Activated CD4-positive, alpha-beta T cell treated with anti-CD3 and anti-CD28 coated beads, Interleukin-2, amount 50 U/mL, for 24 hours (primary cell): ENCODE results near the gene TRIP11.

Experiments
- DNase-seq, 2 donors: peaks; one replicate each; pipeline ENCODE4 v3.0.0-alpha.2; 2020; ENCODE audit warnings: low read depth in 1 of 2, low spot score in 1 of 2

TRIP11 gene

GRCh38 chr14:91957876-91958313 lies 82.0 kb downstream of the TRIP11 start:
- DNase-seq: no peak

GRCh38 chr14:91956616-91957015 lies 83.2 kb downstream of the TRIP11 start:
- DNase-seq: no peak

- DNase-seq: no peak
Observed at GRCh38 chr14:91955168-91955567, 84.7 kb downstream of the TRIP11 start.

DNA sequence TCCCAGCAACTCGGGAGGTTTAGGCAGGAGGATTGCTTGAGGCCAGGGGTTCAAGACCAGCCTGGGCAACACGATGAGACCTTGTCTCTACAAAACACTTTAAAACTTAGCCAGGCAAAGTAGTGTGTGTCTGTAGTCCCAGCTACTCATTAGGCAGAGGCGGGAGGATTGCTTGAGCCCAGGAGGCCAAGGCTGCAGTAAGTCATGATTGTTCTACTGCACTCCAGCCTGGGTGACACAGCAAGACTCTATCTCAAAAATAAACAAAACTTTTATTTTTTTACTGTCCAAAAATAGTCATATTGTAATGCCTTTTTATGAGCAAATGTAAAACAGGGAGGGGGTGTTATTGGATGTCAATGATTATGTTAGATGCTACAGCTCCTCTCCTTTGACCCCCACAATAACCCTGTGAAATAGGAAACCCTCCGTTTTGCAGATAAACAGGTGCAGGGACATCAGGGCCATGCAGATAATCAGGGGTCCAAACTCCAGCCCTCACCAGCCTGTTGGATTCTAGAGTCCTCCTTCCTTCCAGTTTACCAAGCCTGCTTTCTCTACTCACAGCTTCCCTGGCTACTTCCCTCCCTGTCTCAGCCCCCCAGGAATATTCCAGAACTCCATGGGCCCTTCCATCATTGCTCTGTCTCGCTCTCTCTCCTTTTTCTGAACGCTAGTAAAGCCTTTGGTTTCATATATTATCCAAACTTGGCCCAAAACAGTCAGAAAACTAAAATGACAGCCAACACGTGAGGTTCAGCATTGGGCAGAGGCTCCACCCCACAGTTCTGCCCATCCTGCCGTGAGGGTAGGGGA lies 86.5 kb downstream of the TRIP11 start:
- no peak for DNase-seq

- DNase-seq: peak in 1 of 2 donors; percentile 4
Observed at GRCh38 chr14:91947475-91948184, 92.2 kb downstream of the TRIP11 start, which contains the start of gene FBLN5. Gene FBLN5 (minus strand): TSS chr14:91947694. CDS start chr14:91947229, 465 bp downstream.

- no peak for DNase-seq
Observed at GRCh38 chr14:91946622-91947474, 93.0 kb downstream of the TRIP11 start.

GRCh38 chr14:91945751-91946621 lies 93.9 kb downstream of the TRIP11 start:
- DNase-seq: no peak

- no peak for DNase-seq
Observed at GRCh38 chr14:91942946-91943345, 96.9 kb downstream of the TRIP11 start.

DNA sequence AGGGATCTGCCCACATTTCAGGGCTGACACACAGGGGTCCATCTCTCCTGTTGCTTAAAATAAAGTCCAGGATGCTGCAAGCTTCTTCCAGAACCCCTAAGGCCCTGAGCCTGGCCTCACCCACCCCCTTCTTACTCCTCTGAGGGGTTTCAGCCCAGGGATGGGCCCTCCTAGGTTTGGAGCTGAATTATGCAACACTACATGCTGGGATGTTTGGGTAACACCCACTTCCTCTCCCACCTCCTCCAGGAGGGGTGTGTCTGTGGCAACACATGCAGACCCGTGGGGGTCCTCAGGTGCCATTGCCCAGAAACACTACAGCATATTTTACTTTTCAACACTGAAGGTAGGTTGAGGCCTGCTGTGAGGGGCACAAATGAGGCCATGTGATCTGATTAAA lies 97.7 kb downstream of the TRIP11 start:
- DNase-seq: no peak

GRCh38 chr14:91940209-91940608 lies 99.7 kb downstream of the TRIP11 start:
- DNase-seq: no peak

DNA sequence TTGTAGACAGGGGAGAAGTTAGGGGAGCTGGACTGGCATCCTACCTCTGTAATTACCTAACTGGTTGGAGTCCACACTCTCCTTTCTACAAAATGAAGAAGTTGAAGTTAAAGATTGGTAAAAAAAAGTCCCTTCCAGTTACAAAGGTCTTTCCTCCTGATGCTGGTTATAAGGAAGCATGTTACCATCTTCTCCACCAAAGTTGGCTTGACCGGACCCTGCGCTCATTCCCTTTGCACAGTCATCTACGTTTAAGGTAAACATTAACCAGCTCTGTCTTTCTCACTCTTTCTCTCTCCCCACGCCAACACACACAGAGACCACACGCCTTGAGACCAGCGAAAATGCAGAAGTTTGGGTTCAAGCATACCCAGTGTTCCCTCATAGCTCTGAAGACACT lies 104.3 kb downstream of the TRIP11 start:
- no peak for DNase-seq

DNA sequence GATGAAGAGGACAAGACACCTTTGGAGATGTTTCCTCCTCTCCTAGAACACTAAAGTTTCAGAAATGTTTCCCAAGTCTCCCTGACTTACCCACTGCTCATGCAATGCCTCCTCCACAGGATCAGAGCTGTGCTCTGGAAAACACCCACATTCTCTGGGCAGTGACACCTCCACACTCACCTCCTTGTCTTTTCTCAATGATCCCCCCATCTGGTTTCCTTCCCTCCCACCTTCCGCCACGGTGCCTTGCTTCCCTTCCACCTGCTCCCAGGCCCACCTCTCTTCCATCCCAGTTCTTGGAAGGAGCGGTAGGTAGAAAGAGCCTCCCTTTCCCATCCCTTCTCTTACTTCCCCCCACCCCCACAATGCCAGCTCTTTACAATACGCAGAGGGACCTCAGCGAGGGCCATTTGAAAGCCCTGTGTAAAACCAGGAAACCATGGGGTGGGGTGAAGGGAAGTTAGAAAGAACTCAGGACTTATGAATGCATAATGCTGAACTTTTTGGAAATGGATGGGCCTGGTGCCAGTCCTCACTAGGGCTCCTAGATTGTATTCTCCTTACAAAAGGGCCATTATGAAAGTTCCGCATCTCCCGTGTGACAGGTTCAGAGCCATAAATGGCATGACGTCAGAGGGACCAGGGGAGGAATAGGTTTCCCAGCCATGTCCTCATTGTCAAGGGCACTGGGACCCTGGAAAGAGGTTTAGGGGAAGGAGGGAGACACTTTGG lies 105.1 kb downstream of the TRIP11 start:
- DNase-seq: no peak

- no peak for DNase-seq
Observed at GRCh38 chr14:91931478-91932088, 108.3 kb downstream of the TRIP11 start.

GRCh38 chr14:91929700-91930099 lies 110.2 kb downstream of the TRIP11 start:
- DNase-seq: no peak

DNA sequence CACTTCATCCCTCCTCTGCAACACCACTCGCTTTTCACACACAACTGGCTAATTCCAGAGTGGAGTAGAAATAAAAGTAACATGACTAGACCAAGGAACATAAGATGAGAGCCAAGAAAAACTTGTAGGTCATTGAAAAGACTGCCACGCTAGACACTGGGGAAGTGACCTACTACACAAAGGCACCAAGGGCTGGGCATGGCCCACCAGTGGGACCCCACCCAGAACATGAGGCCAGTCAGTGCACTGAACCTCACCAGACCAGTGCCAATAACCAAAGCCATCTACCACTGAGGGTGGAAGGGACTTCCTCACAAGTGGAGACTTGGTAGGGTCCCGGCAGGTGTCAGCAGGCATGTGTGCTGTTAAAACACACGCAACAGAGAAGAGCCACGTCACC lies 112.1 kb downstream of the TRIP11 start:
- DNase-seq: no peak

DNA sequence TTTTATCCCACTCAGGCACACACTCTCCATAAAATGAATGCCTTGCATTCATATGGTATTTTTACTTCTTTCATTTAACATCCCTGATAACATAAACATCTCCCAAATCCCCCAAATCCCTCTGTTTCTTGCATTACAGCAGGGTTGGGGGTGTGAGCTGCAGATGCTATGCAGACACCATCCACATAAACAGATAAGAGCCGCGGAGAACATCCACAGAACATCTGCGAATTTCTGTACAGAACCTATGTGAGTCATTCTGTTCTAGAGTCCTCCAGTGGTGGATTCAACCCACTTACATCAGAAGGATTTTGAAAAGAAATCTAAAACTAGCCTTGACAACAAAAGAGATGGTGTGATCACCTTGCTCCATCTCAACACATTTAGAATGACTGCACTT lies 112.7 kb downstream of the TRIP11 start:
- no peak for DNase-seq

DNA sequence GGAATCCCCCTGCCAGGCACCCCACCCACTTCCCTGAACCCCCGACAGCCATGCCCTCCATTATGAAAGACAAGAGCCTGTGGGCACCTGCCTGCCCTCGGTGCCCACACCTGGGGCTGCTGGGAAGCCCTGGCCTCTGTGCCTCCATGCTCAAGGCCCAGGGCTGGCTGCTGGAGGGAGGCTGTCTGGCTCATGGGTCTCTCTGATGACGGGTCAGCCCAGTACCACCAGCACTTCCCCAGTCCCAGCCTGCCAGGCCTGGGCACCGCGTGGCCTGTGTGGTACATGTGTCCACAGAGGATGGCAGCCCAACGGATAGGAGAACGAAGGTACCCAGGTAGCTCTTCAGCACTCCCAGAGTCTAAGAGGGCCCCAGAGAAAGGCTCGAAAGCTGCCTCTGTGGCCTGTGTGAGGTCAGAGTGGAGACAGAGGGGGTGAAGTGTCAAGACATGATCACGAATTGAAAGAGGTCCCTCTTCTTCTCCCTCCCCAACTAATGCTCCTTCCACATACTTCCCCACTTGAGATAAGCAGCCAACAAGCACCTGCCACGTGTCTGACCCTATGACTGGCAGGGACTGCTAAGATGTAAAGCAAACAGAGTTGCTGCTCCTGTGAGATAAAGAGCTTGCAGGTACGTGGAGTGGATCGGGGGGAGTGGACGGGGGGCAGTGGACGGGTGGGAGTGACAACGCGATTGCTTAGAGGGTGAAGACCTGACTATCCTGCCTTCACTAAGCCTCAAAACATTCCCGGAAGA lies 113.5 kb downstream of the TRIP11 start:
- no peak for DNase-seq

DNA sequence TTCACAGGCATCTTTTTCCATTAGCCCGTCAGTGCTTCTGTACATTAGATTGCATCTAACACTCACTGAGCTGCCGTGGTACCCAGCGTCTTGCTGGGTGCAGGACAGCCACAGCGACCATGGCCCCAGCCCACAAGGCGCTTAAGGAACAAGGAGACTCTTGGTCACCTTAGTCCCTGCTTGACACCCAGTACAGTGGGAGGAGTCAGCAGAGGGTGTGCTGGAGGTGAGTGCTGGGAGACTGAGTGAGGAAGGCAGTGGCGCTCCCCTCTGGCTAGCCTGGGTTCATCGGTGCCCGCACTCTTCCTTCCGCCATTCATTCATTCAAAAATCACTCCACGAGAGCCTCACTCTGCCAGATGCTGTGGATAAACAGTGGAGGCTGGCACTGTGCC lies 114.1 kb downstream of the TRIP11 start:
- no peak for DNase-seq
